Activated CD8-positive, alpha-beta memory T cell treated with anti-CD3 and anti-CD28 coated beads for 1 hour (primary cell): ENCODE measurements around the gene MRO.
"Not testable (repeated sequence)": the region's sequence is repeated elsewhere in the genome, so short reads cannot be mapped to it uniquely, and the experiment has no call there.

Source experiments
- DNase-seq, 2 donors: peaks; one replicate each; pipeline ENCODE4 v3.0.0-alpha.2; 2020; ENCODE audit warnings: low read depth in 1 of 2; ENCODE audit errors: extremely low read depth in 1 of 2

The MRO gene

GRCh38 chr18:50819728-50820378, at the start of gene MRO:
Gene MRO, minus strand, starts transcription at chr18:50820016. Its CDS starts 10,616 bp downstream, at chr18:50809400.
- DNase-seq = peak; percentile 47 to 69

GRCh38 chr18:50869150-50869549, 49.3 kb upstream of the MRO start:
- DNase-seq = no peak

GRCh38 chr18:50866765-50867164, 46.9 kb upstream of the MRO start:
- DNase-seq = no peak

- DNase-seq = no peak
Measured at GRCh38 chr18:50863840-50864375, 44.1 kb upstream of the MRO start.

- DNase-seq = no peak
Measured at GRCh38 chr18:50862401-50862800, 42.6 kb upstream of the MRO start.

GRCh38 chr18:50861617-50862016, 41.8 kb upstream of the MRO start:
- DNase-seq = no peak

- no peak for DNase-seq
Measured at GRCh38 chr18:50859793-50860555, 40.2 kb upstream of the MRO start.

- DNase-seq = no peak
Measured at GRCh38 chr18:50857694-50858093, 37.9 kb upstream of the MRO start.

- not testable (repeated sequence) for DNase-seq
Measured at GRCh38 chr18:50857166-50857565, 37.4 kb upstream of the MRO start.

GRCh38 chr18:50855976-50856757, 36.4 kb upstream of the MRO start:
- DNase-seq = no peak

GRCh38 chr18:50853863-50854271, 34.1 kb upstream of the MRO start:
- DNase-seq = no peak

GRCh38 chr18:50850307-50851065, 30.7 kb upstream of the MRO start:
- no peak for DNase-seq

GRCh38 chr18:50849419-50849821, 29.6 kb upstream of the MRO start:
- DNase-seq = no peak

- DNase-seq = no peak
Measured at GRCh38 chr18:50848991-50849390, 29.2 kb upstream of the MRO start.

- no peak for DNase-seq
Measured at GRCh38 chr18:50848061-50848551, 28.3 kb upstream of the MRO start.

GRCh38 chr18:50847192-50847591, 27.4 kb upstream of the MRO start:
- no peak for DNase-seq

GRCh38 chr18:50844960-50845359, 25.1 kb upstream of the MRO start:
- no peak for DNase-seq

GRCh38 chr18:50844554-50844953, 24.7 kb upstream of the MRO start:
- no peak for DNase-seq

- DNase-seq = no peak
Measured at GRCh38 chr18:50842846-50843245, 23.0 kb upstream of the MRO start.

- DNase-seq = no peak
Measured at GRCh38 chr18:50839996-50840395, 20.2 kb upstream of the MRO start.
